AG04449 (cell line): ENCODE results near the gene ERP27.
A peak's percentile ranks its signal among the peaks of the same experiment; 100 is the strongest.

Source experiments
- CTCF ChIA-PET: fragments of 350-600 bp; formaldehyde crosslinking; extraction: SDS; loops from one replicate; lab custom pipeline; 2021; ENCODE audit warnings: antibody characterized with exemption; lab: Yijun Ruan, JAX
- POLR2A ChIA-PET: fragments of 400-600, 350-600 bp; formaldehyde crosslinking; extraction: SDS; loops from one replicate; lab custom pipeline; 2020; ENCODE audit warnings: antibody characterized with exemption, inconsistent platforms; lab: Yijun Ruan, JAX
- DNase-seq: peaks from one replicate; pipeline ENCODE4 v3.0.0-alpha.2; 2010; ENCODE audit warnings: low read depth, low spot score
- H3K4me3 ChIP-seq: 2 replicates; pipeline ENCODE4 v1.5.1; 2011; ENCODE audit warnings: low read depth, mild to moderate bottlenecking, control low read depth, low read length
- TF ChIP-seq, protein P1 (sequence below): IDR thresholded peaks from one replicate; pipeline ENCODE4 v1.5.1; 2011; ENCODE audit warnings: mild to moderate bottlenecking, moderate library complexity, low read length, control low read depth, inconsistent platforms; ENCODE audit not compliant: insufficient read depth; ENCODE audit errors: missing control alignments

Gene ERP27

DNA sequence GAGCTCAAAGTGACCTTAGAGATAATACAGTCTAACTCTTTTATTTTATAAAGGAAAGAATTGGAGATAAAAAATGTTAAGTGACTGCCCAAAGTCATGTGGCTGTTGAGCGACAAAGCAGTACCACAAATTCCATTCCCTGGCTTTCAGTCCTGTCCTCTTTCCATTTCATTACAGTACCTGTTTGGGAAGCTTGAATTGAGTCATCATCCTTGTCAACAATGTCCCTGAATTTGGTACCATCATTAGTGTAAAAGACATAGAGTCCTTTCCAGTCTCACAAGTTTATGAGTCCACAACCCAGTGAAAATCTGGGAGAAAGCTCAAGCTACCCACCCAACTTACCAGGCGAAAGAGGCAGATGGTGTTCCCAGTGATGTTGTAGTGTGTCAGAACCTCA is 3.8 kb downstream of the ERP27 start:
- TF ChIP-seq, protein P1, sequence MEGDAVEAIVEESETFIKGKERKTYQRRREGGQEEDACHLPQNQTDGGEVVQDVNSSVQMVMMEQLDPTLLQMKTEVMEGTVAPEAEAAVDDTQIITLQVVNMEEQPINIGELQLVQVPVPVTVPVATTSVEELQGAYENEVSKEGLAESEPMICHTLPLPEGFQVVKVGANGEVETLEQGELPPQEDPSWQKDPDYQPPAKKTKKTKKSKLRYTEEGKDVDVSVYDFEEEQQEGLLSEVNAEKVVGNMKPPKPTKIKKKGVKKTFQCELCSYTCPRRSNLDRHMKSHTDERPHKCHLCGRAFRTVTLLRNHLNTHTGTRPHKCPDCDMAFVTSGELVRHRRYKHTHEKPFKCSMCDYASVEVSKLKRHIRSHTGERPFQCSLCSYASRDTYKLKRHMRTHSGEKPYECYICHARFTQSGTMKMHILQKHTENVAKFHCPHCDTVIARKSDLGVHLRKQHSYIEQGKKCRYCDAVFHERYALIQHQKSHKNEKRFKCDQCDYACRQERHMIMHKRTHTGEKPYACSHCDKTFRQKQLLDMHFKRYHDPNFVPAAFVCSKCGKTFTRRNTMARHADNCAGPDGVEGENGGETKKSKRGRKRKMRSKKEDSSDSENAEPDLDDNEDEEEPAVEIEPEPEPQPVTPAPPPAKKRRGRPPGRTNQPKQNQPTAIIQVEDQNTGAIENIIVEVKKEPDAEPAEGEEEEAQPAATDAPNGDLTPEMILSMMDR = no peak
- CTCF ChIA-PET = interaction anchor here (0.9 to 1.1 kb wide), 4 partner anchors 11 to 61 kb away, joined by 3 read pairs; no protein-coding TSS in a partner anchor
- H3K4me3 ChIP-seq = no peak overlapping the region
- no peak for DNase-seq
- POLR2A ChIA-PET = no interaction called here

DNA sequence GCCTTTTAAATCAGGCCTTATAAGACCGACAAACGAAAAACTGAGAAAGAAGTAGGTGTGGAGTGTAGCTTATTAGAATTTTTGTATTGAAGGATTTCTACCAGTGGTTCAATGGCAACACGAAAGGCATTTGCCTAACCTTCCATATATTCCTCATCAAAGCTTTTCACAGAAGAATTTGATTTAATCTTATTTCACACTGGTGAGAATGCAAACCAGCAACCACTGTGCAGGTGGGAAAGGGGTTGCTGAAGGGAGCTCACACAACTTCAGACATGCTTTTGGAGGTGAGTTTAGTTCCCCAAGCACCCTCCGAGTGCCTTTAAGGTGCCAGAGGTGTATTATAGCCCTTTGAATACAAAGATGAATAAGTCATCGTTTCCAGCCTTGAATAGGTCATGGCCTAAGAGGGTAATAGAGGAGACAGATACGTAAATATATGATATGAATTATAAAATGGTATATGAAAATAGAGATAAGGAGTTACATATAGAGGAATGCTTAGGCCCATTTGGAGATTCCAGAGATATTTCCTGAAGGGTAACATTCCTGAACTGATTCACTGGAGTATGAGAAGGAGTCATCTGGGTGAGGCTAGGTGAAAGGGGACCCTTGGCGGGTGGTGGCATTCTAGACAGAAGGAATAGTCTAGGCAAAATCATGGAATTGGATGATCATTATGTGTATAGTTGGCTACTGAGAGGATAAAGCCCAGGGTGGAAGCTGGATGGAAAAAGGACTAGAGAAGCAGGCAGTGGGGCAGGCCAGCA is 6.4 kb downstream of the ERP27 start:
- H3K4me3 ChIP-seq = no peak overlapping the region
- TF ChIP-seq, protein P1 = no peak
- CTCF ChIA-PET = interaction anchor here (1.5 kb wide), 1 partner anchor 64 kb away, joined by 4 read pairs; no protein-coding TSS in a partner anchor
- POLR2A ChIA-PET = no interaction called here
- no peak for DNase-seq

DNA sequence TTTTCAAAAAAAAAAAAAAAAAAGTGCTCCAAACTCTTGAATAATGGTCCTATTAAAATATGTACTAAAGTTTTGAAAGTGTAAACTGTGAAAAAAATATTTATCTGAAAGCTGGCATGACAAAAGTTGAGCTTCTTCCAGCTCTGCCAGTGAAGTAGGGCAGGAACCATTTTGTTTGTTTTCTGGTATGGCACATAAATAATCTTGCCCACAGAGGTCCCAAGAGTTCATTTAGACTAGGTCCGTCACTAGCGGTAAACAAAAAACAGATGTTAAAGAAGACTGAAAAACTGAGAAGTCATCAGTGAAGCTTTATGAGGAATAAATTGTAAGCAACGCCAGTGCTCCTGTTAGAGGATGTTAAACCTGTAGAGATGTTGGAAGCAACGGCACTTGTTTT is 7.0 kb downstream of the ERP27 start:
- ChIA-PET POLR2A (no interaction called here), CTCF (interaction anchor here (1.5 kb wide), 1 partner anchor 64 kb away, joined by 4 read pairs; no protein-coding TSS in a partner anchor)
- no peak for DNase-seq
- no peak overlapping the region for H3K4me3 ChIP-seq
- TF ChIP-seq, protein P1 = no peak

DNA sequence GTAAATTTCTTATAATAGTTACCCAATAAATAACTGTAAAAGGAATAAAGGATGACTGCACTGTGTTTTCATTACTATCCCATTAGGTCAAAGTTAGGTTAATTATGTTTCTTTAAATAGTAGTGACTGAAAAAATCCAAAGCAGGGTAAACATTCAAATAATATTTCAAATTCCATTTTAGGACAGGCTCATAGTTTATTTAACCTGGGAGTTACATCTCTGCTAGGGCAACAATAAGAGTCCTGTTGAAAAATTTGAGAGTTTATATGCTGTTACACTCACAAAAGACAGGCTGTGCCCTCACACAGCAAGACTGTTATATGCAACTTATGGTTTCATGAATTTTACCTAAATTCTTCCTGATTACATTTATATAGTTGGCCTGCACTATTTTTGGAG is 8.0 kb downstream of the ERP27 start:
- POLR2A ChIA-PET = no interaction called here
- H3K4me3 ChIP-seq = no peak overlapping the region
- CTCF ChIA-PET = no interaction called here
- TF ChIP-seq, protein P1 = peak; percentile 21
- no peak for DNase-seq

DNA sequence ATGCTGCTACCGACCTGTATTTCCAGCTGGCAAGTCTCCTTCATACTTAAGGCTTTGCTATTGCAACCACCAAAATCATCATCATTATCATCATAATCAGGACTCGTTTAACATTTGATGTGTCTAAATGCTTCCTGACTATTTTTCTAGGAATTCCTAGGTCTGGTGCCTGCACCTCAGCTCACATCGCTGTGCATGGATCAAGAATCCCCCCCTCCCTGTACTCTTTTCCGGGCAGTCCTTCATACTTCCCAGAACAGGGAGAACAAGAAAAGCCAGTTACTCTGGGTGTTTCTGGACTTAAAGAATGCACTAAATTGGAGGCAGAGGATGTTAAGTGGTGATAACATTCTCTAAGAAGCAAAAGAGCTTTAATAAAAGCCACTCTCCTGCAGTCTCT is 9.4 kb downstream of the ERP27 start:
- no peak for DNase-seq
- ChIA-PET CTCF (interaction anchor here (0.5 to 1.2 kb wide), 2 partner anchors 38 to 1769 kb away, joined by 3 read pairs; no protein-coding TSS in a partner anchor), POLR2A (no interaction called here)
- H3K4me3 ChIP-seq = no peak overlapping the region
- TF ChIP-seq, protein P1 = no peak

DNA sequence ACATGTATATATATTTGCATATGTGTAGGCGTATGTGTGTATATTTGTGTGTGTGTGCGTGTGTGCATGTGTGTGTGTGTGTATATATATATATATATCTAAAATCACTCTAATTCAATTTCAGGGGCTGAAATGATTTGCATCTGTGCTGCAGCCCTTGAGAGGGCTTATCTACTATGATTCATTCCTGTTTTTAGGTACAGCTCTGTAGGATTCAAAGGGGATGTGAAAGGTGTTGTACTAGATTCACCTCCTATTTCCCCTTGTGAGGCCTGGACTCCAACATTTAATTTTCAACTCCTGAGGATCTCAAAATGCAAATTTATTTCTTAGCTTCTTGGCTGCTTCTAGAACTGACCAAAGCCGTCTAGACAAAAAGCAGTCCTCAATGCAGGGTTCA is 11.1 kb downstream of the ERP27 start:
- no peak for DNase-seq
- H3K4me3 ChIP-seq = no peak overlapping the region
- TF ChIP-seq, protein P1 = no peak
- POLR2A ChIA-PET = no interaction called here
- CTCF ChIA-PET = no interaction called here
